KOPT-K1 (cell line): ENCODE results near the gene CHN1.

Experiments used
- H3K27ac ChIP-seq: fragments of 200-600 bp; sonication (generic); 2 replicates; pipeline ENCODE4 v1.5.1; 2016; ENCODE audit warnings: antibody characterized with exemption, mild to moderate bottlenecking, low read depth, low read length; ENCODE audit not compliant: poor library complexity, severe bottlenecking
- H3K36me3 ChIP-seq: fragments of 200-600 bp; sonication (generic); 2 replicates; pipeline ENCODE4 v1.5.1; 2017; ENCODE audit warnings: antibody characterized with exemption, mild to moderate bottlenecking, low read length, moderate library complexity; ENCODE audit not compliant: insufficient read depth
- H3K9me3 ChIP-seq: fragments of 200-600 bp; sonication (generic); 2 replicates; pipeline ENCODE4 v1.5.1; 2017; ENCODE audit warnings: antibody characterized with exemption, low read length, mild to moderate bottlenecking; ENCODE audit not compliant: insufficient read depth, poor library complexity, severe bottlenecking

The CHN1 gene

DNA sequence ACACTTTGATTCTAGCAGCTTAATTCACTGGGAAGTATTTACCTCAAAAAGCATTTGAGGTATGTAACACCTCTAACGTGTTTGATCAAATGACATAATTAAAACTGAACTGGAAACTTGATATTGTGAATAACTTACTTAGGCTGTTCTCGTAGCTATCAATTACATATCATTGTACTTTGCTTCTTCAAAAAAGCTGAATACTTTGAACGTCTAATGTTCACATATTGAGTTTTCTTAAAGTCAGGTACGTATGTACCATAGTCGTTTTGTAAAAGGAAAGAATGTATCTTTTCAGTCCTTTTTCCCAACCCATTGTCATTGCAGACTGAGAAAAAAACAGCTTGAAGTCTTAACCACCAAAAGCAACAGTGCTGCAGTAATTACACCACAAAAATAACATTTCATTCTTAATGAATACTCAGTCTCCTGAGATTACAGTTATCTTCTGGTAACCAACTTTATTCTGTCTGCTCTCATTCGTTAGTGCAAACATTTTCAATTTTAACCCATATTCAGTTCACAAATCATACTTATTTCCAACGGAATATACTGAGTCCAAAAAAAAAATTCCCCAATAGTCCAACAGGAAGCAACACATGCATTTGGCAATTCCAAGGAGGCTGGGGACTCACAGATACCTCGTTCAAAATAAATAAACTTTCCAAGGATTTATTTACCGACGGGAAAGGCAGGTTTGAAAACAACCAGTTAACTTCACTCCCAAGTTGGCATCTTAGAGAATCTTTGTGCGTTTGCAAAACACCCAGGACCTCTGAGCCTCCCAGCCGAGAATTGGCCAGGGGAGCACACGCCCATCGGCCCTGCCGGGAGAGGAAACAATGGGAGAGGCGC lies 1.1 kb downstream of the CHN1 start:
- Histone ChIP-seq H3K36me3 (no peaks in the 10 kb centered on the region), H3K9me3 (no peaks in the 10 kb centered on the region), H3K27ac (no peak overlapping the region)

DNA sequence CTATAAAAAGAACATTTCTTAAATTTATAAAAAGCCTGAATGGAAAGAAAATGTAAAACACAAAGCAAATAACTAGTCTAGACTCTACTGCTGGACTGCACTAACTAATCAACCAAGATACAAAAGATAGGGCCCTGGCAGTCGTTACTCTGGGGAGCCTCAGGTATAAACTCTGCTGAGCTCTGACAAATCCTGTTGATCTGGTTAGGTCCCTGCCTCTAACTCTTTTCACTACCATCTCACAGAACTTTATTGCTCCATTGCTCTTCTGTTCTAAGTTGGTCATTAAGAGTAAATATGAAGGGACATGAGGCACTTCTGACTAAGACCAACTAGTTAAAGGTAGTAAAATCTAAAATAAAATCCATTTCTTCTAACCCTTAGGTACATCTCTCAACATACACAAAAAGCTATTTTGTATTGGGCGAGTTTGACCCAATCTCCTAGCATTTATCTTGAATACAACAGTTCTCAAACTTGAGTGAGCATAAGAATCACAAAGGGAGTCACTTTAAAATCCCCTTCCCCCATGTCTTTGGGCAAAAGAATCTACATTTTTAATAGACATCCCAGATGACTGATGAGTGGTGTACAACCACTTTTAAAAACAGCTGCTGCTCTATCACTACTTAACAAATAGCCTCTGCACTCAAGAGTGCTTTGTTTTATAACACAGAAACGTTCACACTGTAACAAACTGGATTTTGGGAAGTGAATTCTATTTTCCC lies 2.5 kb downstream of the CHN1 start:
- Histone ChIP-seq H3K9me3 (no peaks in the 10 kb centered on the region), H3K27ac (no peak overlapping the region), H3K36me3 (no peaks in the 10 kb centered on the region)

DNA sequence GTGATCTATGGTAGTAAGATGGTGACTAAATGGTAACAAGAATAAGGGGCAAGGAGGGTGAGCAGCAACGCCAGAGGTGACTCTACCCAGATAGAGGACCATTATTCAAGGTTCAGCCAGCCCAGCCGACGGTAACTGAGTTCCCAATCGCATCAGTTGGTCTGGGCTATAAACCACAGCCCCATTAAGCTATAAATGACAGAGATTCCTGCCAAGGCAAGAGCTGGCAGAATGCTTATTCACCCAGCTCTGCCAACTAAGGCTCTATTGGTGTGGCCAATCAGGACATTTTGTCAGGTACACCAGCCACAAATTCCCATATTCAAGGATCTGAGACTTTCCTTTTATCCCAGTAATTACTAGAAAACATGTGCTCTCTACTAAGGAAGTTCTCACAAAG lies 3.6 kb downstream of the CHN1 start:
- Histone ChIP-seq H3K9me3 (no peaks in the 10 kb centered on the region), H3K27ac (no peak overlapping the region), H3K36me3 (no peaks in the 10 kb centered on the region)

DNA sequence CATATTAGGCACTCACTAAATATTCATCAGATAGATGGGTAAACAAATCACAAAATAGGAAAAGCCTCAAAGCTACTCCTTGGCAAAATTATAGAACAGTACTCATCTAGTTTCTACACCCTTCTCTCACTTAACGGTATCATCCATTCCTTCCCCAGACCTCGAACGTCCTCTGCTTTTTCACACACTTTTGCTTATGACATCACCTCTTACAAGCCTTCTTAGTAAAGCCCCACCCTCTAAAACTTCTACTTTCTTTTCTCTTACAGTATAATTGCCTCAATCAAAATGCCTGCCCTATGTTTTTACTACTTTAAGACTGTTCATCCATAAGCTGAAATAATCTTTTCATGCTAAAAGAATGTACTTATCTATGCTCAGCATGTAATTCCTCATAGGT lies 8.1 kb downstream of the CHN1 start:
- Histone ChIP-seq H3K36me3 (no peaks in the 10 kb centered on the region), H3K9me3 (no peaks in the 10 kb centered on the region), H3K27ac (no peak overlapping the region)

DNA sequence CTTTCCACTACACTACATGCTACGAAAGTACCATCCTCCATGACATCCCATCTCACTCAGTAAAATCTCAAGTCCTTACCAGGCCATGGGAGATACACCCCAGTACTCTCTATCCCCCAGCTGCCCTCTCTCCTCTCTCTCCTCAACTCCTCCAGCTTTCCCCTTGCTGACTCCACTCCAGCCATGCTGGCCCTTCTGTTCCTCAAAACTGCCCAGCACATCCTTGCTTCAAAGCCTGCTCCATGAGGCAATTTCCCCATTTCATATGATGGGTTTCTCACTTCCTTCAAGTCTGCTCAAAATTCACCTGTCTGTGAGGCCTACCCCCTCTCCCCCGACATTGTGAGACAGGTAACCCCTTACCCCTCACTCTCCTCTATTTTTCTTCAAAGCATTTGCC lies 8.6 kb downstream of the CHN1 start:
- no peaks in the 10 kb centered on the region for H3K9me3 ChIP-seq
- H3K36me3 ChIP-seq: no peaks in the 10 kb centered on the region
- no peak overlapping the region for H3K27ac ChIP-seq

DNA sequence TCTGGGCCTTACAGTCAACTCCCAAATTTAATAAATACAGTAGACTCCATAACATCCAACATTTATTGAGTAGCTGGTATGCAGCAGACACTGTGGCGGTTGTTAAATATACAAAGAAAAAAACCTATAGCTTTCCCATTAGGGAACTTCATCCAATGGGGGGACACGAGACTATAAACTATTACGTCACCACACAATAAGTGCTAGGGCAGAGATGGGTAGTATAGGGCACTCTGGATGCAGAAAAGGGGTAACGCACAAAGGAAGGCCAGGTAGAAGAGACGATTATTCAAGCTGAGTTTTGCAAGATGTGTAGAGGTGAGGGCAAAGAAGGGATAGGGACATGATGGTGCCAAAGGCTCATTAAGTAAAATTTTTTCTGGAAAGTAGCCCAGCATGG lies 10.8 kb downstream of the CHN1 start:
- Histone ChIP-seq H3K27ac (no peak overlapping the region), H3K9me3 (no peaks in the 10 kb centered on the region), H3K36me3 (no peaks in the 10 kb centered on the region)

DNA sequence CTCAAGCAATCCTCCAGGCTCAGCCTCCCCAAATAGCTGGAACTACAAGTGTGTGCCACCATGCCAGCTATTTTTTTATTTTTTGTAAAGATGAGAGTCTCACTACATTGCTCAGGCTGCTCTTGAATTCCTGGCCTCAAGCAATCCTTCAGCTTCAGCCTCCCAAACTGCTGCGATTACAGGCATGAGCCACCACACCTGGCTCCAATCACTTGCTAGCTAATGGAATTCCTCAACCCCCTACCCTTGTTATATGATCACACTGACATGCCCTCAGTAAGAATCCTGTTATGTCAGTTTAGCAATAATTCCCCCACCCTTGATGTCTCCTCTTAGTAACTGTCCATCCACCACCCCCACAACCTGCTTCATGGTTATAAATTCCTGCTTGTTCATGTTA lies 12.3 kb downstream of the CHN1 start:
- no peaks in the 10 kb centered on the region for H3K36me3 ChIP-seq
- H3K27ac ChIP-seq: no peak overlapping the region
- H3K9me3 ChIP-seq: no peaks in the 10 kb centered on the region

DNA sequence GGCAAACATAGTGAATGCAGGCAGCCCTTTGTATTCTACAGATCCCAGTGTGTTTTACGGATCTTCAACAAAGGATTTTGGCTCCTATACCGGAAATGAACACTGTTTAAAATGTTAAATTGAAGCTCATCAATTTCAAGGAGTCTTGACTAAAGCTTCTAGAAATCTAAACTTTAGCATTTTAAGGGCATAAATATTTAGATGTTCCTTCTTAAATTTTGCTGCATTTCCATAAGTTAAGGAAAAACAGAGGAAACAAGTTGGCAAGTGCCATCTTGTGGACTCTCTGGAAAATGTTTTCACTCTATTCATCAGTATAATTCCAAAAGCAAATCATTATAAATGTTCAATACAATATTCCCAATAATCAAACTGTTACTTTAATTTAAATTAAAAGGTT lies 19.6 kb downstream of the CHN1 start:
- H3K27ac ChIP-seq: no peak overlapping the region
- no peaks in the 10 kb centered on the region for H3K9me3 ChIP-seq
- no peaks in the 10 kb centered on the region for H3K36me3 ChIP-seq

DNA sequence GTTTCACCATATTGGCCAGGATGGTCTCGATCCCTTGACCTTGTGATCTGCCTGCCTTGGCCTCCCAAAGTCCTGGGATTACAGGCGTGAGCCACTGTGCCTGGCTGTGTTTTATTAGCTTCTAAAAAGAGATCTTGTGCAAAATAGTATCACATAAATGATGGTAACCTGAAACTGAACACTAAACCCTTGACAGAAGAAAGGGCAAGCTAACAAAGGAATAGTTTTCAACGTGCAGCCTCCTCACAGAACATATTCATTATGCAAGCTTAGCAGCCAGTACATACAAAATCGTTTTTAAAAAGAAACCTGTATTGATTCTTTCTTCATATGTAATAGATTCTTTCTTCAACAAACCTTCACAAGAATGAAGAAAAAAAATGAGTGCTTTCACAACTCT lies 20.6 kb downstream of the CHN1 start:
- H3K36me3 ChIP-seq: no peaks in the 10 kb centered on the region
- H3K9me3 ChIP-seq: no peaks in the 10 kb centered on the region
- no peak overlapping the region for H3K27ac ChIP-seq

DNA sequence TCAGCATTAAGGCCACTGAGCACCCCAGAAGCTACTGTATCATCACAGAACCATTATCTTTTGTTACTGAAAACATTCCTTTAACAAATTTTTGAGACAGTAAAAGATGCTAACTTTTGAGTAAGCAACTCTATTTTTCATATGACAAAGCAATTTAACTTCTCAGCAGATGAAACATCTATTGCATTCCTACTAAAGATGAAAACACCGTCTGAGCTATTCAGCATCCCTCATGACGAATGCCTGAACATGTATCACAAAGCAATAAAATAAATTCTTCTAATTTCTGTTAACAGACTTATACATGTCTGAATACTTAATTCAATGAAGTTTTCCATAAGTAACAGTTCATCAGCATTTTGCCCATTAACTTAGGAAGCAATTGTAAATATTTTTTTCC lies 23.9 kb downstream of the CHN1 start:
- Histone ChIP-seq H3K9me3 (no peaks in the 10 kb centered on the region), H3K27ac (no peak overlapping the region), H3K36me3 (no peaks in the 10 kb centered on the region)

DNA sequence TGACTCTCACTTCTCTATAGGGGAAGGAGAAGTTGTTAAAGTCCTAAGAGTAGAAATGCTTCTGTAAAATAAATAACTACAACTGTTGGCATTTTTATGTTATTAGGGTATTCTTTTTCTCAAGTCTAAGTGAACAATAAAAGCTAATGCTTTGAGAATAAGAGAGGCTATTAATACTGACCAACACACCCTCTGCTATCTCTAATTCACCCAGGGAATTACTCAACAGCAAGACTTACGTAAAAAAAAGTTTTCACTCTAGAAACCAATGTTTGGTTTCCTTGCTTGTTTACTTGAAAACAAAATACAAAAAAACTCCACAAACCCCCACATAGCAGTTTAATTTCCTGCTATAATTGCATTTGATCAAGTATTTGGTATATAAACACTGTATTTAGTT lies 25.2 kb downstream of the CHN1 start:
- Histone ChIP-seq H3K27ac (no peak overlapping the region), H3K36me3 (no peaks in the 10 kb centered on the region), H3K9me3 (no peaks in the 10 kb centered on the region)

DNA sequence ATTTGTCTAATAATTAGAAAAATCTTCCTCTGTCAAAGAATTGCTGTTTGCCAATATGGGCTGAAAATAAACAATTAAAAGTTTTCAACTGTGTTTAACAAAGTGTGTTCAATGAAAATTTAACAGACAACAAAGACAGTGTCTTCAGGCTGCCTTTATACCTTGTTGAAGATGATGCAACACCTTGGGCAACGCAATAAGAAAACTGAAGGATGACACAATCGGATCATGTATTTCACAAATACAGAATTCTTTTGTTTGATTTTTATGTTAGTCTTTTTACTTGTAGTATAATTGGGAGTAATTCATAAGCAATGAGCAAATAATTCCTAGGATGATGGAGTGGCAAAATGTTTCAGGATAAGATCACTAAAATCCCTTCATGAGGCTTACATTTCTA lies 27.8 kb downstream of the CHN1 start:
- H3K27ac ChIP-seq: no peak overlapping the region
- no peaks in the 10 kb centered on the region for H3K36me3 ChIP-seq
- no peaks in the 10 kb centered on the region for H3K9me3 ChIP-seq

DNA sequence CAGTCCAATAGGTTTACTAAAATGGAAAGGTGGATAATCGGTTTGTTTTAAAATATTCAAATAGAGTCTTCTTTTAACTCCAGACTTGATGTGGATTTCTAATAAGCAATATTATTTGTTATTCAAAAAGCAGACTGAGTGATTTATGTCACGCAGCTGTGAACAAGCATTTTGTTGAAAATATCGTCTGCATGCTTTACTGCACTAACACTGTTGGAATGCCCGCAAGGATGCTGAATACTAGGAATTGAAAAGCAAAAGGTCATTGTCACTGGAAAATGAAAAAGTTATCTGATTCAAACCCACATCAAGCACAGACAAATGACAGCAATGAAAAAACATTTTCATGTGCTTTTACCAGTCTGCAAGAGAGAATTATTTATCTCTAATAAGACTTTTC lies 31.1 kb downstream of the CHN1 start:
- H3K36me3 ChIP-seq: no peaks in the 10 kb centered on the region
- H3K9me3 ChIP-seq: no peaks in the 10 kb centered on the region
- no peak overlapping the region for H3K27ac ChIP-seq

DNA sequence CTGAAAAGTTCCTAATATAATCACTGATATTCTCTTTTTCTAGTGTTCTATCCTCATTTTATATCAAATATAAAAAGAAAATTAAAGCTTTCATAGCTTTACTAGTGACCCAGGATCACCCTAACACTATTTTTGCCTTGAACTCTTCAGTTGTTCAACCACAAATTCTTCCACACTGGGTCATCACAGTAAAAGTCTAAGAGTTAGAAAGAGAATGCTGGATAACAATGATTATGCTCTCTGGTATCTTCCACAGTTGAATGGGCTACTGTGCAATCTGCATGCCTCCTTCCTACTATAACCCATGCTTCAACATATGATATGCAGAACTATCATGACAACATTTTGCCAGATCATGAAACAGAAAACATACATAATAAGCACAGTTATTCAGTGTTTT lies 32.3 kb downstream of the CHN1 start:
- Histone ChIP-seq H3K27ac (no peak overlapping the region), H3K36me3 (no peaks in the 10 kb centered on the region), H3K9me3 (no peaks in the 10 kb centered on the region)

DNA sequence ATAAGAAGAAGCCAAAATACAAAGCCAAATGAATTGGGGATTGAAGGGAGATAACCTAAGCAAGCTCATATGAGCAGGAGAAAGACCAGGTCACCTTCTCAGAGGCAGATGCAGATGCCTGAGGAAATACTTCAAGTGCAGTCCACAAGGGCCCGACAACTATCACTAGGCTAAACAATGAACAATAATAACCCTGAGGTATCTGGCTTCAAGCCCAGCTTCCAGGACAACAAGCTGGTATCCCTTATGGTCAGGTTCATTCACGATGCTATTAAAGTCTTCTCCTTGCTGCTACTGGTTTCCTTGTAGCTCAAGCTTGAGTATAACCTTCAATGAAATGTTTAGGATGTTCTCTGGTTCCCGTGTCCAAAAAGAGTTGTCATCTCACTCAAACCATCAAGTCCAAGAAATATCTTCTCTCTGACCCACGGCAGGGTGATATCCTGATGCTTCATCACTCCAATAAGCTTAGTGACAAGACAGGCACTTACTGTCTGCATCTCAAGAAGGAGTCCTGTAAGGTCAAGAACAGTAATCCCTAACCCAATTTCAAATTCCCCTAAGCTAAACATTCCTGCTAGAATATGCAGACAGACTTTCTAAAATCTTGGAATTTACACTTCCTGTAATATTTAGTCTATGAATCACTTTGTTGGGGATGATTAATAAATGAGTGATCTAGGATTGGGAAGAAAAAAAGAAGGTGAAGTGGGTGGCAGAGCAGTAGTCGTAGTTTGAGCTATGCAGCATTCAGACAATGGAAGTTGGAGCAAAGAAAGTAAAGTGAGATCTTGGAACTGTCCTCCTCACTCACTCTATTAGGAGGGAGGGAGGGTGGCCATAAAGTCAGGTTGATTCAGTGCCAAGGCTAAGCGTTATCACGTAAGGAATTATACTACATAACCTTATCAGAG lies 33.1 kb downstream of the CHN1 start:
- H3K27ac ChIP-seq: no peak overlapping the region
- H3K36me3 ChIP-seq: no peaks in the 10 kb centered on the region
- no peaks in the 10 kb centered on the region for H3K9me3 ChIP-seq
